ENCODE data around the gene TAF10.

The TAF10 gene

GRCh38 chr11:6576471-6577373, 35.3 kb downstream of the TAF10 start:
- no peak for DNase-seq

GRCh38 chr11:6574816-6575715, 37.0 kb downstream of the TAF10 start:
- DNase-seq: no peak

GRCh38 chr11:6572215-6572614, 39.8 kb downstream of the TAF10 start:
- peak; percentile 12 for DNase-seq

- DNase-seq: no peak
Measured at GRCh38 chr11:6571434-6572008, 40.5 kb downstream of the TAF10 start.

GRCh38 chr11:6570691-6571427, 41.2 kb downstream of the TAF10 start:
- DNase-seq: no peak

- no peak for DNase-seq
Measured at GRCh38 chr11:6569706-6570105, 42.3 kb downstream of the TAF10 start.

- DNase-seq: peak; percentile 42
Measured at GRCh38 chr11:6568191-6568918, 43.7 kb downstream of the TAF10 start.

GRCh38 chr11:6567371-6567745, 44.7 kb downstream of the TAF10 start:
- DNase-seq: no peak

- no peak for DNase-seq
Measured at GRCh38 chr11:6566704-6567370, 45.2 kb downstream of the TAF10 start.

GRCh38 chr11:6565988-6566703, 45.9 kb downstream of the TAF10 start:
- DNase-seq: no peak

- DNase-seq: no peak
Measured at GRCh38 chr11:6565325-6565724, 46.7 kb downstream of the TAF10 start.

GRCh38 chr11:6563667-6564066, 48.3 kb downstream of the TAF10 start:
- DNase-seq: no peak

- no peak for DNase-seq
Measured at GRCh38 chr11:6563121-6563619, 48.8 kb downstream of the TAF10 start.

GRCh38 chr11:6561288-6561687, 50.7 kb downstream of the TAF10 start:
- no peak for DNase-seq

Measured in kidney glomerular epithelial cell (primary cell).